ENCODE data around the gene HESX1.

GRCh38 chr3:57164217-57164656 is 35.5 kb downstream of the HESX1 start:
- TF ChIP-seq CTCF (conservative IDR thresholded peaks at IDR 0.05; ENCODE audit: low read length) (no peak), EZH2phosphoT487 (IDR thresholded peaks at IDR 0.05; ENCODE audit: borderline replicate concordance) (no peak)

All from Loucy (cell line).